ENCODE data around the gene ABHD14A.
"Not testable (repeated sequence)": the region's sequence is repeated elsewhere in the genome, so short reads cannot be mapped to it uniquely, and the experiment has no call there.

ABHD14A gene

GRCh38 chr3:51974963-51975851, at the start of gene ABHD14A:
TSS of gene ABHD14A (plus strand) at chr3:51975064. CDS start at chr3:51975136, 72 bp downstream.
- DNase-seq (ENCODE audit: insufficient read length, low spot score) (peak; percentile 84), FAIRE-seq (peak; percentile 86)

GRCh38 chr3:51927061-51927977, 47.5 kb upstream of the ABHD14A start:
- FAIRE-seq: no peak
- no peak for DNase-seq (ENCODE audit: insufficient read length, low spot score)

- DNase-seq (ENCODE audit: insufficient read length, low spot score) (no peak), FAIRE-seq (no peak)
Measured at GRCh38 chr3:51928438-51928837, 46.4 kb upstream of the ABHD14A start.

GRCh38 chr3:51928981-51929380, 45.9 kb upstream of the ABHD14A start:
- DNase-seq (ENCODE audit: insufficient read length, low spot score); FAIRE-seq: not testable (repeated sequence)

- DNase-seq (ENCODE audit: insufficient read length, low spot score) (no peak), FAIRE-seq (no peak)
Measured at GRCh38 chr3:51929420-51930003, 45.4 kb upstream of the ABHD14A start.

GRCh38 chr3:51930439-51930838, 44.4 kb upstream of the ABHD14A start:
- DNase-seq (ENCODE audit: insufficient read length, low spot score): no peak
- no peak for FAIRE-seq

GRCh38 chr3:51931756-51932155, 43.1 kb upstream of the ABHD14A start:
- DNase-seq (ENCODE audit: insufficient read length, low spot score): no peak
- no peak for FAIRE-seq

- DNase-seq (ENCODE audit: insufficient read length, low spot score) (no peak), FAIRE-seq (no peak)
Measured at GRCh38 chr3:51932471-51933370, 42.1 kb upstream of the ABHD14A start.

- DNase-seq (ENCODE audit: insufficient read length, low spot score): no peak
- FAIRE-seq: no peak
Measured at GRCh38 chr3:51933471-51934138, 41.3 kb upstream of the ABHD14A start.

- FAIRE-seq (no peak), DNase-seq (ENCODE audit: insufficient read length, low spot score) (no peak)
Measured at GRCh38 chr3:51934139-51934850, 40.6 kb upstream of the ABHD14A start.

GRCh38 chr3:51934991-51935885, 39.6 kb upstream of the ABHD14A start:
- DNase-seq (ENCODE audit: insufficient read length, low spot score) (no peak), FAIRE-seq (no peak)

- no peak for FAIRE-seq
- DNase-seq (ENCODE audit: insufficient read length, low spot score): no peak
Measured at GRCh38 chr3:51935886-51936755, 38.7 kb upstream of the ABHD14A start.

GRCh38 chr3:51937014-51937413, 37.9 kb upstream of the ABHD14A start:
- FAIRE-seq (no peak), DNase-seq (ENCODE audit: insufficient read length, low spot score) (no peak)

- no peak for FAIRE-seq
- DNase-seq (ENCODE audit: insufficient read length, low spot score): no peak
Measured at GRCh38 chr3:51937611-51938450, 37.0 kb upstream of the ABHD14A start.

- no peak for FAIRE-seq
- DNase-seq (ENCODE audit: insufficient read length, low spot score): no peak
Measured at GRCh38 chr3:51938780-51939425, 36.0 kb upstream of the ABHD14A start.
